Fibroblast of skin of abdomen (primary cell): ENCODE data around the gene HIKESHI.
A peak's percentile ranks its signal among the peaks of the same experiment; 100 is the strongest.

Experiments used
- DNase-seq: peaks from one replicate; pipeline ENCODE4 v3.0.0-alpha.2; 2013

The HIKESHI gene

DNA sequence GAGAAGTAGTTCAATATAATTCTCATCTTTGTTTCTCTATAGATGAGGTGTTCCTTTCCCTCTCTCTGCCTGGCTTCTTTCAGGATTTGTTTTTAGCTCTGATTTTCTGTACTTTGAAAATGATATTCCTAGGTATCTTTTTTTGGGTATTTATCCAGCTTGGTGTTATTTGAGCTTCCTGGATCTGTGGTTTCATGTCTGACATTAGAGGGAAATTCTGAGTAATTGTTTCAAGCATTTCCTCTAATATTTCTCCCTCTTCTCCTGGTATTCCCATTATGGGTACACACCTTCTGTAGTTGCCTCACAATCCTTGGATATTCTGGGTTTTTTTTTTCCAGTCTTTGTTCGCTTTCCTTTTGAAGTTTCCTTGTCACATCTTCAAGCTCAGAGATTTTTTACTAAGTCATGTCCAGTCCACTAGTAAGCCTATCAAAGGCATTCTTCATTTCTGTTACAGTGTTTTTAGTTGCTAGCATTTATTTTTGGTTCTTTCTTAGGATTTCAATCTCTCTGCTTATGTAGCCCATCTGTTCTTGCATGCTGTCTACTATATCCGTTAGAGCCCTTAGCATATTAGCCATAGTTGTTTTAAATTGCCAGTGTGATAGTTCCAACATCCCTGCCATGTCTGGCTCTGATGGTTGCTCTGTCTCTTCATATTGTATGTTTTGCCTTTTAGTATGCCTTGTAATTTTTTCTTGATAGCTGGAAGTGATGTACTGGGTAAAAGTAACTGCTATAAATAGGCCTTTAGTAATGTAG lies 78.4 kb downstream of the HIKESHI start:
- DNase-seq = no peak

- DNase-seq = peak; percentile 71
These were observed 81.3 kb downstream of the HIKESHI start for GRCh38 chr11:86383041-86383955.

DNA sequence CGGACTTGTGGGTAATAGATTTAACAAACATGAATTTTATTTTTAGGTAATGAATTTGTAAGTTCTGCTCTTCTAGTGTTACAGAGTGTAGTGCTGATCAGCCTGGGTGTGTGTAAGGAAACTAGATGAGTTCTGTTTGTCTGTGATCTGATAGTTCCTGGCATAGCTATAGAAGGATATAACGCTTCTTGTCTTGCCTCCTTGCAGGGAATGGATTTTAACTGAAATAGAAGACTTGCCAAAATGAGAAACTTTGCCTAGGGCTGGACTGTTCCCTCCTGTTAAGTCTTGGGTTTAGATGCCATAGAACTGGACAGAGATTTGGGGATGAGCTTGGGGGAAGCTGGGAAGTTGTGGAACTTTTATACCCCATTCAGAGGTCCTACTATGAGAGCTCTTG lies 84.2 kb downstream of the HIKESHI start:
- no peak for DNase-seq

DNA sequence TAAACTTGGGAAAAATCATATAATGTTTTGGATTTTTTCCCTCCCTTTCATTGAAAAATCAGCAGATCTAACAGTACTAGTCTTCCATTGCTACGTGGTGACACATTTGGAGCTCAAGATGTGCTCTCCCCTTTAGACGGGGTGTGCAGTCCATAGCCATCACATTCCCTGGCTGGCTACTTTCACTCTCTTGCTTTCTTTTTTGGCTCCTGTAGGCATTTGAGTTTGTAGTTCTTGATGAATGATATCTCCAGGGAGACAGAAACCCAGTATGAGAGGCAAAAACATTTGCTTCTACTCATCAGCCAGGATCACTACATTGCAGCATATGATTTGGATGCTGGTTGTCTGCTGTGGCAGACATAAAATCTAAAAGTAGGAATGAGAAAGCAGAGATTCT lies 84.7 kb downstream of the HIKESHI start:
- DNase-seq = peak; percentile 33

DNA sequence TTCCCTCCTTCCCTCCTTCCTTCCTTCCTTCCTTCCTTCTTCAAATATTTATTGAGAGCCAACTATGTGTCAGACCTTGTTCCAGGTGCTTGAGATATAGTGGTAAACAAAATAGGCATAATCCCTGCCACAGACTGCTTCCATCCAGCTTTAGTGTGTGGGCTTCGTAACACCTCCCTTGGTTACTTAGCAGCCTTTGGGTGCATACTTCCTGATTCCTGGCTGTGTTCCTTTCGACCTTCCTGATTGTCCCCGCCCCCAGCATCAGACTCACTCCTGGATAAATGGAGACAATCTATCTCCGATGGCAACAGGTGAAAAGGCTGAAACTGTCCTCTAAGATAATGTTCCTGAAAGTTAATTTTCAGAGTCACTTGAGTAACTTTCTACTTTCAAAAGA lies 86.2 kb downstream of the HIKESHI start:
- DNase-seq = no peak

DNA sequence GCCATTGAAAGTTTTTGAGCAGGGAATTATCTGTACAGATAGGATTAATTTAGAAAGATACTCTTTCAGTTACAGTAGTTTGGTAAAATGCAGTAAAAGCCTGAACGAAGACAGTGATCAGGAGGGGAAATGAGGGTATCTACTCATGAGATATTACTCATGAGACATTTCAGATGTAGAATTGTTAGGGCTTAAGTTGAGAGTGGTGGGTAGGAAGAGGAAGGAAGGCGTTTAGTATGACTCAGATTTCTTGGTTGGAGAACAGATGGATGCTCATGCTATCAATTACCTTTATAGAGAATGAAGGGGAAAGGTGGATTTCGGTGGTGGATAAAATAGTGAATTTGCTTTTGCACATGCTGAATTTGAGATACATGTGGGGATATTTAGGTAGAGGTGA lies 88.4 kb downstream of the HIKESHI start:
- no peak for DNase-seq

GRCh38 chr11:86395061-86395551 lies 93.1 kb downstream of the HIKESHI start:
- peak; percentile 34 for DNase-seq
